ENCODE data around the gene GCSAML.

Gene GCSAML

DNA sequence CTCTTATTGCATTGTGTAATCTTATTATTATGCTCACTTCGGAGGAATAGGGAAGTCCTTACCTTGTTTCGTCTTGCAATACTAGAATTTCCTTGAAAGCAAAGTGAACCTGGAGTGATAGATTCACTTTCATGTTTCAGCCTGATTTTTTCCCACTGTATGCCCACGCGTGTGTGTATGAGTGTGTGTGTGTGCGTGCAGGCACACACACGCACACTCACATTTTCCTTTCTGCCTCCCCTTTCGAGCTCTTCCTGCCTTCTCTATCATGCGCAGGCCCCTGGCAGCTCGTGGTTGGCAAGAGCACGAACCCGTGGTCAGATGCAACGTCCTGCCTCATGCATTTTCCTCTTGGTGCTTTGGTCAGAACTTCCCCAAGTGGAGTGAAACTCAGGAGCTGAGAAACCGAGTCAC, at the start of gene GCSAML:
Gene GCSAML, plus strand, starts transcription at position 366 of the 414 bp plus-strand sequence. CDS start 58 bp downstream, outside the sequence.
- no peaks in the 10 kb centered on the region for H4K20me1 ChIP-seq (ENCODE audit: insufficient read depth, low read length)
- H3K4me1 ChIP-seq (ENCODE audit: low read length) = peaks cover 13% of the 10 kb centered on the region
- no peaks in the 10 kb centered on the region for H3K36me3 ChIP-seq (replicated peaks; ENCODE audit: low read depth, low read length)
- no peak within 1 kb of the TSS for H3K27ac ChIP-seq (ENCODE audit: low read length)
- no peak within 1 kb of the TSS for H2AFZ ChIP-seq (ENCODE audit: low read depth, low read length)
- H3K79me2 ChIP-seq (ENCODE audit: low read length) = no peaks in the 10 kb centered on the region
- H3K27me3 ChIP-seq (ENCODE audit: low read depth, low read length) = peaks cover 34% of the 10 kb centered on the region
- no peak within 1 kb of the TSS for H3K9ac ChIP-seq (ENCODE audit: low read length)
- no peak within 1 kb of the TSS for H3K4me2 ChIP-seq (ENCODE audit: low read length)
- H3K4me3 ChIP-seq (ENCODE audit: low read length) = no peak within 1 kb of the TSS
- TF ChIP-seq EZH2phosphoT487 (IDR thresholded peaks at IDR 0.05; ENCODE audit: low read depth) (no peak), CTCF (IDR thresholded peaks at IDR 0.05; ENCODE audit: low read depth, low read length) (no peak)
- no peaks in the 10 kb centered on the region for H3K9me3 ChIP-seq (ENCODE audit: insufficient read depth, low read length)

DNA sequence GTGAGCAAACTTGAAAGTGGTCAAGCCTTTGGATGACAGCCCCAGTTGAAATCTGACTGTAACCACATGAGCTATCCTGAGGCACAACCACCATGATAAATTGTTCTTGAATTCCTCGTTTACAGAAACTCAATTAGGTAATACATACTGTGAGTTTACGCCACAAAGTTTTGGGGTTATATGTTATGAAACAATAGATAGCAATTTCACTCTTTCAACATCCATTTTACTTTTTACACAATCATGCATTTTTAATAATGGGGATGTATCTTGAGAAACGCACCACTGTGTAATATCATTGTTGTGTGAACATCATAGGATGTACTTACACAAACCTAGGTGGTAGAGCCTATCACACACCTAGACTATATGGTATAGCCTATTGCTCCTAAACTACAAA, 48.1 kb upstream of the GCSAML start:
- Histone ChIP-seq H2AFZ (ENCODE audit: low read depth, low read length) (no peak overlapping the region), H3K79me2 (ENCODE audit: low read length) (no peaks in the 10 kb centered on the region), H4K20me1 (ENCODE audit: insufficient read depth, low read length) (no peaks in the 10 kb centered on the region), H3K4me1 (ENCODE audit: low read length) (peaks cover 7% of the 10 kb centered on the region; the same call in 1 of the 2 replicates), H3K4me2 (ENCODE audit: low read length) (no peak overlapping the region), H3K9ac (ENCODE audit: low read length) (no peak overlapping the region), H3K27me3 (ENCODE audit: low read depth, low read length) (no peaks in the 10 kb centered on the region), H3K4me3 (ENCODE audit: low read length) (no peak overlapping the region), H3K36me3 (replicated peaks; ENCODE audit: low read depth, low read length) (no peaks in the 10 kb centered on the region), H3K9me3 (ENCODE audit: insufficient read depth, low read length) (no peaks in the 10 kb centered on the region), H3K27ac (ENCODE audit: low read length) (no peak overlapping the region)
- TF ChIP-seq CTCF (IDR thresholded peaks at IDR 0.05; ENCODE audit: low read depth, low read length) = no peak

DNA sequence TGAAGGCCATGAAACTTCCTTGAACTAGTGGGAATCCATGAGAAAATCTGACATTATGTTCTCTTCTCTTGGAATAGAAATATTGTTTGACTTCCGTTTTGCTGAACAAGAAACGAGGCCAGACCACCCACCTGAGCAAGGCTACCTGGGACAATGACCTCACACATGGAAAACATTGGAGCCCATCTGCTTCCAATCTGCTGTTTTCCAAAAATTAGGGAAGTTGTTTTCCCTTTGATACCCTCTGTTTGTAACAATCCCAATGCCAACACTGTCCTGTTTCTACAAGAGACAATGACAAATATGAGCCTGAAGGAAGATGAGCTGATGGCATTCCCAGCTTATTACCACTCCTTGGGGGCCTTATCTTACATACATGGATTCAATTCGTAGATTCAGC, 42.1 kb upstream of the GCSAML start:
- Histone ChIP-seq H4K20me1 (ENCODE audit: insufficient read depth, low read length) (no peaks in the 10 kb centered on the region), H3K4me1 (ENCODE audit: low read length) (no peaks in the 10 kb centered on the region), H3K9ac (ENCODE audit: low read length) (no peak overlapping the region), H3K9me3 (ENCODE audit: insufficient read depth, low read length) (no peaks in the 10 kb centered on the region), H3K79me2 (ENCODE audit: low read length) (no peaks in the 10 kb centered on the region), H3K4me2 (ENCODE audit: low read length) (no peak overlapping the region), H3K27ac (ENCODE audit: low read length) (no peak overlapping the region), H3K4me3 (ENCODE audit: low read length) (no peak overlapping the region), H3K36me3 (replicated peaks; ENCODE audit: low read depth, low read length) (no peaks in the 10 kb centered on the region), H3K27me3 (ENCODE audit: low read depth, low read length) (0 out of 2 replicates have a peak, but pooled peaks cover 3% of the 10 kb centered on the region), H2AFZ (ENCODE audit: low read depth, low read length) (no peak overlapping the region)
- TF ChIP-seq EZH2phosphoT487 (IDR thresholded peaks at IDR 0.05; ENCODE audit: low read depth) (no peak), CTCF (IDR thresholded peaks at IDR 0.05; ENCODE audit: low read depth, low read length) (no peak)

GRCh38 chr1:247517795-247518612, 30.9 kb upstream of the GCSAML start:
- Histone ChIP-seq H3K36me3 (replicated peaks; ENCODE audit: low read depth, low read length) (no peaks in the 10 kb centered on the region), H3K9ac (ENCODE audit: low read length) (no peak overlapping the region), H3K79me2 (ENCODE audit: low read length) (no peaks in the 10 kb centered on the region), H4K20me1 (ENCODE audit: insufficient read depth, low read length) (no peaks in the 10 kb centered on the region), H2AFZ (ENCODE audit: low read depth, low read length) (no peak overlapping the region), H3K4me3 (ENCODE audit: low read length) (no peak overlapping the region), H3K4me1 (ENCODE audit: low read length) (no peaks in the 10 kb centered on the region), H3K9me3 (ENCODE audit: insufficient read depth, low read length) (0 out of 2 replicates have a peak, but pooled peaks cover 4% of the 10 kb centered on the region), H3K27me3 (ENCODE audit: low read depth, low read length) (no peaks in the 10 kb centered on the region), H3K4me2 (ENCODE audit: low read length) (no peak overlapping the region), H3K27ac (ENCODE audit: low read length) (no peak overlapping the region)
- TF ChIP-seq EZH2phosphoT487 (IDR thresholded peaks at IDR 0.05; ENCODE audit: low read depth) (no peak), CTCF (IDR thresholded peaks at IDR 0.05; ENCODE audit: low read depth, low read length) (no peak)
